Activated naive CD8-positive, alpha-beta T cell (primary cell): ENCODE measurements around the gene KLF7.
A peak's percentile ranks its signal among the peaks of the same experiment; 100 is the strongest.

Source experiments
- H3K27ac Mint-ChIP-seq: one replicate; pipeline ENCODE4 v1.8.0; 2021; ENCODE audit warnings: mixed read lengths
- H3K27me3 Mint-ChIP-seq: one replicate; pipeline ENCODE4 v1.8.0; 2021; ENCODE audit warnings: mixed read lengths
- H3K36me3 Mint-ChIP-seq: one replicate; pipeline ENCODE4 v1.8.0; 2021; ENCODE audit warnings: mixed read lengths
- H3K4me1 Mint-ChIP-seq: one replicate; pipeline ENCODE4 v1.8.0; 2021; ENCODE audit warnings: low read depth, mixed read lengths
- H3K4me3 Mint-ChIP-seq: one replicate; pipeline ENCODE4 v1.8.0; 2021; ENCODE audit warnings: mild to moderate bottlenecking, mixed read lengths
- H3K9me3 Mint-ChIP-seq: one replicate; pipeline ENCODE4 v1.8.0; 2021; ENCODE audit warnings: low read depth, mixed read lengths

KLF7 gene

DNA sequence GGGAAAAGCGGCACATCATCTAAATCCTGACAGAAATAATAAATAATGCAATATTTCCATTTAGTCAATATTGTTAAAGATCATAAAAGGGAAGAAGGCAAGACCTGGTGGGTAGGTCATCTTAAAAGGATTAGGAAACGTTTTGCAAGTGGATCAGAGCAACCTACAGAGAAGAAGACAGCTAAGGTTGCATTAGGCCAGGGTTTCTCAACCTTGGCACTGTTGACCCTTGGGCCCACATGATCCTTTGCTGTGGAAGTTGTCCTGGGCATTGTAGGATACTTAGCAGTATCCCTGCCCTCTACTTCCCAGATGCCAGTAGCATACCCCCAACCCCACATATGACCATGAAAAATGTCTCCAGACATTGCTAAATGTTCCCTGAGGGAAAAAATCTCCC is 55.0 kb downstream of the KLF7 start:
- peaks cover 54% of the 10 kb centered on the region for H3K4me1 Mint-ChIP-seq
- H3K9me3 Mint-ChIP-seq = no peaks in the 10 kb centered on the region
- H3K27ac Mint-ChIP-seq = no peak overlapping the region
- no peaks in the 10 kb centered on the region for H3K27me3 Mint-ChIP-seq
- no peak overlapping the region for H3K4me3 Mint-ChIP-seq
- peaks cover 21% of the 10 kb centered on the region for H3K36me3 Mint-ChIP-seq

DNA sequence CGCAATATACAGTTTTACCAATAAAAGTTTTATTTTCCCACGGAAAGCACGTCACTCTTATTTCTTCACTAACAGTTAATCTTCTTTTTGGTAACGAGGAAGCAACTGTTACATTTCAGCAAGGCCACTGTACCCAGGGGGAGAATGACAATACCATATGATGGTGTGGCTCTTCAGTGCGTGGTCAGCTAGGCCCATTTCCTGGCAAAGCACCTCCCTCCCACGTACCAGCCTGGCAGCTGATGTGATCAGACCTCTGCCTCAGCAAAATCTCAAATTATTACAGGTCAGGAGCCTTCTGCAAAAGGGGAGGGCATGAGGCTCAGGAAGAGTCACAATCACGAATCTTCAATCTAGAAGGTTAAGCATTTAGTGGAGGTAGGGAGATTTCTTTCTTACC is 55.4 kb downstream of the KLF7 start:
- Mint-ChIP-seq H3K27me3 (no peaks in the 10 kb centered on the region), H3K27ac (no peak overlapping the region), H3K4me3 (no peak overlapping the region), H3K4me1 (peaks cover 52% of the 10 kb centered on the region), H3K36me3 (peaks cover 21% of the 10 kb centered on the region), H3K9me3 (no peaks in the 10 kb centered on the region)

DNA sequence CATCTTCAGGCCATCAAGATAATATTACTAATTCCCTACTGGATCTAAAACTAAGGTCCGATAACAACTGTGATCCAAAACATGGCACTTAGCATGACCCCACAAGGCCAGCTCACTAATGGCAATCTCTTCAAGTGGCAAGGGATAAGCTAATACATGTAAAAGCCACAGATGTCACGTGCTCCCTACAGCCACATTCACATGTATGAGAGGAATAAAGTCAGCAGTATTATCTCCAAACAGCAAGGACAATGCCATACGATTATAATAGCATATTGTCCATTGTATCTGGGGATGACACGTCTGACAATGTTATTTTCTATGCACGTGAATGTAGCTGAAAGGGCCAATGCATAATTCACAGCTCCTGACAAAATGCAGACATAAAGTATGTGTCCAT is 56.0 kb downstream of the KLF7 start:
- Mint-ChIP-seq H3K36me3 (peaks cover 24% of the 10 kb centered on the region), H3K27me3 (no peaks in the 10 kb centered on the region), H3K27ac (no peak overlapping the region), H3K4me3 (no peak overlapping the region), H3K4me1 (peaks cover 53% of the 10 kb centered on the region), H3K9me3 (no peaks in the 10 kb centered on the region)

DNA sequence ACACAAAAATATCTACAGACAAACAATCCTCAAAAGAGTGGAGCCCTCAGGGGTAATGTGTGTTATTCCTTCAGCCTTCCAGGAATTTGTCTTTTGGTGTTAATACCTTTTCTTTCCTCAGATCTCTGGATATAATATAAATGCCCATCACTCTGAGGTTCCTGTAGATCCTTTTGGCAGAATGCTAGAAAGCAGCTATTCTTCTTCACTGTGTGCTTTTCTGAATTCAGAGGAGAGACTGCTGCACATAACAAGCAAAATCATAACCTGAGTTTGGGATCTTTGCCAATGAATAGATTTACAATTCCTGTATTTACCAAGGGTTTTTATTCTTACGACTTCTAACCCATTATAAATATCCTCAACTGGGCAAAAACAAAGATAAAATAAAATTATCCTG is 57.3 kb downstream of the KLF7 start:
- H3K27ac Mint-ChIP-seq = no peak overlapping the region

DNA sequence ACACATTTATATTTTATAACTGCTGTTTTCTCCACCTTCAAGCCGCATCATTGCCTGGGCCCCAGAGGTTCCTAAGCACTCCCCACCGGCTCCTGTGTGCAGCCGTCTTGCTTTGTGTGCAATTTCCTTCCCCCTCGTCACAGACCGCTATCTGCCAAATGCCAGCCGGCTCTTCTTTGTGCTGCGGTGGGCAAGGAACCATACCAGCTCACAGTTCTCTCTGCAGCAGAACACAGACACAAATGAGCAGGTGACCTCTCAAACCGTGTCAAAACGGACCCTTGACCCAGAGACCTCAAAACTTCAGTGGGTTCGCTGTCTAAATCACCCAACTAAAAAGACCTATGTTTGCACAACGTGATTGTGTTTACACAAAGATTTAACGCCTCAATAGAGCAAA is 58.2 kb downstream of the KLF7 start:
- no peaks in the 10 kb centered on the region for H3K27me3 Mint-ChIP-seq
- H3K4me3 Mint-ChIP-seq = no peak overlapping the region
- no peak overlapping the region for H3K27ac Mint-ChIP-seq
- H3K36me3 Mint-ChIP-seq = peaks cover 22% of the 10 kb centered on the region
- no peaks in the 10 kb centered on the region for H3K9me3 Mint-ChIP-seq
- peaks cover 50% of the 10 kb centered on the region for H3K4me1 Mint-ChIP-seq

More for the DNA sequence above, 57.3 kb downstream of the KLF7 start:
- Mint-ChIP-seq H3K36me3 (peaks cover 24% of the 10 kb centered on the region), H3K9me3 (no peaks in the 10 kb centered on the region), H3K4me1 (peaks cover 51% of the 10 kb centered on the region), H3K4me3 (no peak overlapping the region), H3K27me3 (no peaks in the 10 kb centered on the region)

DNA sequence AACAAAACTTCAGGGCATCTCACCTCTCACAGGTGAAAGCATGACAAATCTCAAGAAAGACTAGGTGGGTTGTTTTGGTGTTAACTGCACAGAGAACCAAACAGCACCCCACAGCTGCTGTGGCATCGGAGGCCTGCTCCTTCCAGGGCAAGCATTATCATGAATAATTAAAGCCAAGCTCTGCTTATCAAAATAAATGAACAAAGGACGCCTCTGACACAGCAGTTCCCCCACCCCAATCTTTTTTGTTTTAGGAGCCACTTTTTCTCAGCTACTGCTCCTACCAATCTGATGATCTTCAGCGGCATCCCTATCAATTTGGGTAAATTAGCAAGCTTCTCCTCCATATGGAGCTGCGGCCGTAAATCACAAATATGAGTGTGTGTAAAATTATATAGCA is 58.6 kb downstream of the KLF7 start:
- Mint-ChIP-seq H3K4me3 (no peak overlapping the region), H3K27ac (no peak overlapping the region), H3K4me1 (peaks cover 50% of the 10 kb centered on the region), H3K27me3 (no peaks in the 10 kb centered on the region), H3K36me3 (peaks cover 20% of the 10 kb centered on the region), H3K9me3 (no peaks in the 10 kb centered on the region)

DNA sequence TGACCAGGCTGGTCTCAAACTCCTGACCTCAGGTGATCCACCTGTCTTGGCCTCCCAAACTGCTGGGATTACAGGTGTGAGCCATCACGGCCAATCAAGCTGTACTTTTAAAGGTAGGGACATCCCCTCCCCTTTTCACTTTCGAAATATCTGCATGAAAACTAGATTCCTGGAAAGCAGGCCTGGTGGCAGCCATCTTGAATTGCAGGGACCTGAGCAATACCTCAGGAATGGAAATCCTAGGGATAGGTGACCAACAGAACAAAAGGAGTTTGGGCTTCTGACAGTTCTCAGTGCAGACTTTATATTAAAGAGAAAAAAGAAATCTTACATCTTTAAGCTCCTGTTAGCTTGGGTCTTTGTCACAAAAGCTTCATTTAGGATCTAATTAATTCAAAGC is 62.6 kb downstream of the KLF7 start:
- H3K4me3 Mint-ChIP-seq = no peak overlapping the region
- H3K36me3 Mint-ChIP-seq = peaks cover 27% of the 10 kb centered on the region
- peaks cover 41% of the 10 kb centered on the region for H3K4me1 Mint-ChIP-seq
- H3K9me3 Mint-ChIP-seq = no peaks in the 10 kb centered on the region
- H3K27me3 Mint-ChIP-seq = no peaks in the 10 kb centered on the region
- H3K27ac Mint-ChIP-seq = no peak overlapping the region

DNA sequence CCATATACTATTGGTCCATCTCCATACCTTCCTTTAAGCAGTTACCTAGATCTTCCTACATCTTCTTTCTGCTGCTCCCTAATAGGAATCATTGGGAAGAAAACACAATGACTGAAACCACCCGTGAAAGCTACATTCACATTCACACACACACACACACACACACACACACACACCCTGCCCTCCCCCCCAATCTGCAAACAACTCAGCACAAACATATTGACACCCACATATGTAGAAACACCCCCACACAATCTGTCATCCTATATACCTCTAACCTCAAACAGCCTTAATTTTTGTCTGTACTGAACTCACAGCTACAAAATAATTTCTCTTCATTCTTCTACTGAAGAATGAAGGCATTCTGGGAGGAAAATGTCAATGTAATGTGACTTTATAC is 63.8 kb downstream of the KLF7 start:
- no peak overlapping the region for H3K4me3 Mint-ChIP-seq
- H3K9me3 Mint-ChIP-seq = no peaks in the 10 kb centered on the region
- peaks cover 29% of the 10 kb centered on the region for H3K36me3 Mint-ChIP-seq
- no peaks in the 10 kb centered on the region for H3K27me3 Mint-ChIP-seq
- H3K27ac Mint-ChIP-seq = no peak overlapping the region
- H3K4me1 Mint-ChIP-seq = peaks cover 38% of the 10 kb centered on the region

DNA sequence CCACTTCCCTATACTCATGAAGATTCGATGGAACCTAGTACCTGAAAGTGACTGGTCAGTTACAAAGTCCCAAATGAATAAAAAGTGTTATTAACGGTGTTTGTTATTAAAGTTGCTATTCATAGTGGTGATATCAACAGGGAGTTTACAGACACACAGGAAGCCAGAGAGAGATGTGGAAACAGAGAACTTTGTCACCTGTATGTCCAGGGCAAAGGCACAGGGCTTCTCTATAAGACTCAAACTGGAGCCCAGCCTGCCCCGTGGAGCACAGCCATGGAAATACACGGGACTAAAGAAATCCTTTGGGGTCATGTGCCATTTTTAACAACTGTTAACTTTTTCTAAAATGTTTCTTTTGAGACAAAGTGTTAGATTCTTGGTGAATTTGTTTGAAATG is 68.5 kb downstream of the KLF7 start:
- H3K4me3 Mint-ChIP-seq = no peak overlapping the region
- H3K4me1 Mint-ChIP-seq = peaks cover 47% of the 10 kb centered on the region
- no peaks in the 10 kb centered on the region for H3K9me3 Mint-ChIP-seq
- no peaks in the 10 kb centered on the region for H3K27me3 Mint-ChIP-seq
- H3K36me3 Mint-ChIP-seq = peaks cover 21% of the 10 kb centered on the region
- H3K27ac Mint-ChIP-seq = peak overlapping the region; percentile 41

DNA sequence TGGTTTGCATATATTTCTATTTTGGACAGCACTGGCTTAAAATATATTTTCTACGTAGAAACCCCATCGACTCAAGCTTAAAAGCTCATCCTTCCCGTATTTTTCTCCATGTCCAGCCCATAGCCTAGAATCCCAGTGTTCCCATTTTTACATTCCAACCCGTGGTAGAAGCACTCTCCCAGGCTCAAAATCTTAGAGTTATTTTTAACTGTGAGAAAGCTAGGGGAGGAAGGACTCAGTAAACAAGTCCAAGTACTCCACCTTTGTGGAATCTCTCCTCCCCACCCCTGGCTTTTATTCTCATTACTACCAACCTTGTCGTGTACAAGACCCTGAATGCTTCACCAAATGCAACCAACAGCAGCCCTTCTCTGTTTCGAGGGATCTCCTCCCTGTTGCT is 69.8 kb downstream of the KLF7 start:
- H3K36me3 Mint-ChIP-seq = peaks cover 19% of the 10 kb centered on the region
- H3K4me1 Mint-ChIP-seq = peaks cover 47% of the 10 kb centered on the region
- no peaks in the 10 kb centered on the region for H3K27me3 Mint-ChIP-seq
- H3K4me3 Mint-ChIP-seq = no peak overlapping the region
- no peak overlapping the region for H3K27ac Mint-ChIP-seq
- no peaks in the 10 kb centered on the region for H3K9me3 Mint-ChIP-seq

DNA sequence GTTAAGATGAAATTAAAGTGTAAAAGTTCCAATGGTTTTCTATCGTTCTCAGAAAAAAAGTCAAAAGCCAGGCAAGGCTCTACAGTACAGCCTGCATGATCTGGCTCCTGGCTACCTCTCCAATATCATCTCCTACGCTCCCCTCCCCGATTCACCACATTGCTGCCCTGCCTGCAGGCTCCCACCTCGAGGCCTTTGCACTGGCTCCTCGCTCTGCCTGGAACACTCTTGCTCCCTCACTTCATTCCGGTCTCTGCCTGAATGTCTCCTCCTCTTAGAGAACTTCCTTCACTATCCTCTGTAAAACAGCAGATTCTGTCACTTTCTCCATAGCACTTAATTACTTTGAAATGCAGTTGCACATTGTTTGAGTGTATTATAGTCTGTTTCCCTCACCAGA is 72.5 kb downstream of the KLF7 start:
- H3K4me3 Mint-ChIP-seq = no peak overlapping the region
- H3K27me3 Mint-ChIP-seq = no peaks in the 10 kb centered on the region
- peaks cover 15% of the 10 kb centered on the region for H3K36me3 Mint-ChIP-seq
- H3K27ac Mint-ChIP-seq = no peak overlapping the region
- peaks cover 63% of the 10 kb centered on the region for H3K4me1 Mint-ChIP-seq
- no peaks in the 10 kb centered on the region for H3K9me3 Mint-ChIP-seq

DNA sequence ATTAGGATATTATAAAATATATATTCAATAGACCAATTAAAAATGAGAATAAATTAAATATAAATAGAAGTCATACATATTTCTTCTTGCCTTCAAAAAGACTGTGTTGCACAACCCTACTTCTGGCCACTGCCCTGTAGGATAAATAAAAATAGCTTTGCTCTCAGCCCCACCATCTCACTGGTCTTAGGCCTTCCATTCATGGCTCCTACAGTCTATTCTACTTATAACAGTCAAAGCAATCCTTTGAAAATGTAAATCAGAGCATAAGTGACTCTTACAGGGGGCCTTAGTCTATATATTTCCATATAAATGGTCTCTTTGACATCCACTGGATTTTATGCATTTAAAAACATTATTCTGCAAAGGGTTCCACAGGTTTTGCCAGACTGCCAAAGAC is 72.9 kb downstream of the KLF7 start:
- peaks cover 67% of the 10 kb centered on the region for H3K4me1 Mint-ChIP-seq
- H3K9me3 Mint-ChIP-seq = no peaks in the 10 kb centered on the region
- H3K36me3 Mint-ChIP-seq = peaks cover 15% of the 10 kb centered on the region
- H3K4me3 Mint-ChIP-seq = no peak overlapping the region
- no peaks in the 10 kb centered on the region for H3K27me3 Mint-ChIP-seq
- H3K27ac Mint-ChIP-seq = no peak overlapping the region

DNA sequence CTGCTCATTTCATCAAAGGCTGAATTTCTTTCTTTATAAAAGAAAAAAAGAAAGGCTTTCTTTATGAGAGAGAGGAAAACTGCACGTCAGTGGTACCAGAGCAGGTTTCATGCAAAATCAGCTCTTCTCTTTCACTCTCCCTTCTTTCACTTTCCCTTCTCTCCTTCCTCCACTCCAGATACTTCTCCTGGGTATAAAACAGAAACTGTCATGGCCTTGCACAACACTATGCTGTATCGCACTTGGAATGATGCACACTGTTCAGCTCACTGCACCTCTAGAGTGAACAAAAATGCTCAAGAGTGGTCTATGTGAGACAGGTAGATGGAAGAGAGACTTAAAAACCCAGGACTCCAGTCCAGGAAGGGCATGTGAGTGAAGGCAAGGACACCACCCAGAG is 73.8 kb downstream of the KLF7 start:
- peak overlapping the region; percentile 23 for H3K27ac Mint-ChIP-seq
- no peaks in the 10 kb centered on the region for H3K9me3 Mint-ChIP-seq
- peaks cover 13% of the 10 kb centered on the region for H3K36me3 Mint-ChIP-seq
- peaks cover 63% of the 10 kb centered on the region for H3K4me1 Mint-ChIP-seq
- no peak overlapping the region for H3K4me3 Mint-ChIP-seq
- no peaks in the 10 kb centered on the region for H3K27me3 Mint-ChIP-seq

DNA sequence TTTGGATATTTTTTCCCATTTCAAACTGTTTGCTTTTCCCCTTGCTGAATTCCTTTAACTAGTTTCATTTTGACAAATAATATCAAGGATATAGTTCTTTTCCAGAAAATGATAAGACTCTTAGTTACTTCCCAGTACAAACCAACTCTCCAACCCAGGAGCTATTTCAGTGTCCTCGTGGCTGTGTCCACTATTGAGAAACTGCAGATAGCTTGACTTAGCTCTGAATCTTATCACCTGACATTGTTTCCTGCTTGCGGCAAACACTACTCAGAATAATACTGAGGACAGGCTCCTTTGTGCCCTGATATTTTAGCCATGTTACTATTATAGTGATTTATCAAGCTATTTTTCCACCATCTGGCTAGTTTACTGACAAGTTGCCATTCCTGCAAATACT is 74.6 kb downstream of the KLF7 start:
- H3K27ac Mint-ChIP-seq = no peak overlapping the region
- no peaks in the 10 kb centered on the region for H3K27me3 Mint-ChIP-seq
- peaks cover 20% of the 10 kb centered on the region for H3K36me3 Mint-ChIP-seq
- no peak overlapping the region for H3K4me3 Mint-ChIP-seq
- no peaks in the 10 kb centered on the region for H3K9me3 Mint-ChIP-seq
- H3K4me1 Mint-ChIP-seq = peaks cover 61% of the 10 kb centered on the region

DNA sequence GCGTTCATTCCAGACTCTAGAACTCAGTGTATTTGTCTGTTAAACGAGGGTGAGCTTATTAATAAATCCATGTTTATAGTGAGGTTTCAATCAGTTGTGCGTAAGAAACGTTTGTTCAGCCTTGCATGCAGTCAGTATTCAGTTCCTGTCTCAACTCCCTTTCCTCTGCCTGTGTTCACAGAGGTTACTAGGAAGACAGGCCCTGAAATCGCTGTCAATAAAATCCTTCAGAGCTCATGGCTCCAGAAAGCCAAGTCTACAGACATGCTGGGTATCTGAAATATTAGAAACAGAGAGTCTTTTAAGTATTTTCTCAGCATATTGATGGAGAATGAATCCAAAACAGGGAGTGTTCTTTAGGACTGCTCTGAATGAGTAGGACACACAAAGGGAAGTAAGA is 75.4 kb downstream of the KLF7 start:
- Mint-ChIP-seq H3K27ac (peak overlapping the region; percentile 31), H3K4me1 (peaks cover 58% of the 10 kb centered on the region), H3K4me3 (no peak overlapping the region), H3K27me3 (no peaks in the 10 kb centered on the region), H3K36me3 (peaks cover 25% of the 10 kb centered on the region), H3K9me3 (no peaks in the 10 kb centered on the region)

DNA sequence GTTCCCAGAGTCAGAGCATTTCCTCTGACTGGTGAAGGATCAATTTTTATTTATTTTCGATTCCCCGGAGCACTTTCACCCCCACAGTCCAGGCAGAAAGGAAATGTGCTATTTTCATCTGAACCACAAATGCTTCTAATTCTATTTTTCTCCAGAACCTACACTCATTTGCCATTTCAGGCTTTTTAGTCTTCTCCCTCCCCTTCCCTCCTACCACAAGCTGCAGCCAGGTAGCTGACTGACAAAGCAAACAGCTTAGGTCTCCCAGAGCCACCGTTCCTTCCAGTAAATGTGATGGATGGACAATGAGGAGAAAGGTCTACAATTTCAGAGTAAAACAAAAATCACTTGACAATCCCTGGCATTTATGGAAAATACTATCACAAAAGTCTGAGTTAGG is 76.9 kb downstream of the KLF7 start:
- no peaks in the 10 kb centered on the region for H3K9me3 Mint-ChIP-seq
- H3K4me1 Mint-ChIP-seq = peaks cover 52% of the 10 kb centered on the region
- H3K36me3 Mint-ChIP-seq = peaks cover 24% of the 10 kb centered on the region
- peak overlapping the region; percentile 30 for H3K27ac Mint-ChIP-seq
- H3K4me3 Mint-ChIP-seq = no peak overlapping the region
- no peaks in the 10 kb centered on the region for H3K27me3 Mint-ChIP-seq

DNA sequence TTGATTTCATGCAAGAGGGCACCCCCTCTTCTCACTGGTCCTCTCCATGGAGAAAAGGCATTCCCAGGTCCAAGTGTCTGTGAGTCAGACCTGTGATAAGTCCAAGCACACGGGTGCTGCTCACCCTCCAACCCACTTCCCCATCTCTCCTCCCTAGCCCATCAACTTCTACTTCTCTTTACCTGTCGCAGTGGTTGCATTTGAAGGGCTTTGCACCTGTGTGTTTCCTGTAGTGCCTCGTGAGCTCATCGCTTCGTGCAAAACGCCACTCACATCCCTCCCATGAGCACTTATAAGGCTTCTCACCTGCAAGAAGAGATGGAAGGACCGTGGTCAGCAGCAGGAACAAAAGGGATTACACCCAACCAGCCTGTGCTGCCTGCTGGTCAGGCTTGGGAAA is 77.5 kb downstream of the KLF7 start:
- H3K36me3 Mint-ChIP-seq = peaks cover 25% of the 10 kb centered on the region
- H3K27ac Mint-ChIP-seq = peak overlapping the region; percentile 11
- peaks cover 49% of the 10 kb centered on the region for H3K4me1 Mint-ChIP-seq
- H3K4me3 Mint-ChIP-seq = peak overlapping the region; percentile 7
- no peaks in the 10 kb centered on the region for H3K9me3 Mint-ChIP-seq
- no peaks in the 10 kb centered on the region for H3K27me3 Mint-ChIP-seq
